ENCODE results near the gene IPCEF1.

IPCEF1 gene, protein sequence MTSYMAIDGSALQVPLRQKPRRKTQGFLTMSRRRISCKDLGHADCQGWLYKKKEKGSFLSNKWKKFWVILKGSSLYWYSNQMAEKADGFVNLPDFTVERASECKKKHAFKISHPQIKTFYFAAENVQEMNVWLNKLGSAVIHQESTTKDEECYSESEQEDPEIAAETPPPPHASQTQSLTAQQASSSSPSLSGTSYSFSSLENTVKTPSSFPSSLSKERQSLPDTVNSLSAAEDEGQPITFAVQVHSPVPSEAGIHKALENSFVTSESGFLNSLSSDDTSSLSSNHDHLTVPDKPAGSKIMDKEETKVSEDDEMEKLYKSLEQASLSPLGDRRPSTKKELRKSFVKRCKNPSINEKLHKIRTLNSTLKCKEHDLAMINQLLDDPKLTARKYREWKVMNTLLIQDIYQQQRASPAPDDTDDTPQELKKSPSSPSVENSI

DNA sequence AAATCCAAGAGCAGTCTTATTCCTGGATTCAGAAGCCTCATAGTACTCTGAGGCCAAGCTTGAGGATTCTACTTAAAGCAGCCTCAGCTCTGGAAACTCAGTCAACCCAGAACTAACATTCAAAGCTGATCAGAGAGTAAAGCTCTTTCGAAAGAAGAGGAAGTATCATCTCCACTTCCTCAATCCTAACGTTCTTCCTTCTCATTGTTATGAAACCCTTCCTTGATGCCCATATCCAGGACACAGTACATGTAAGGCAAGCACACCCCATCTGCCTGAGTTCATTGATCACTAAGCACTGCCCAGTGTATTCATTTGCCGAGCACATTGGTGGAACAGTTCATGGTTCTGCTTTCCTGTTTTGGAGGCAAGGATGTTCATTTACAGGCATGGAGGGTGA lies at the start of gene IPCEF1:
Gene IPCEF1 (minus strand): TSS at position 114 of the 400 bp plus-strand sequence. CDS start 90,856 bp downstream, outside the sequence.
- no peak for DNase-seq

DNA sequence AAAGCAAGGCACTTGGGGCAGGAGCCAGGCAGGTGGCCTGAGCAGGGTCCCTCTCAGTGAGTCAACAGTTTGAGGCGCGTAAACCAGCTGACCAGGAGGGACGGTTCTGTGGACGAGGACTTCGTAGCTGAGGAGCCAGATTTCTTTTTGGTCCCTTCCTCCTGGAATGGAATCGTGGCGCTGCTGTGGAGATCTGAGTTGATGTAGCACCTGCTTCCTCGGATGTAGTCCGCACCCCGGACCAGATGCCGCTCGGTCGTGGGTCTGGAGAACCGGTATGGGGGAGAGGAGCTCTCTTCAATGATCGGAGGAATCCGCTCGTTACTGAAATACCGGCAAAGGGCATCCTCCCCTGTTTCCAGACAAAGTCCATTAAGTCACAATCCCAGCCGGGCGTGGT lies 49.7 kb upstream of the IPCEF1 start:
- DNase-seq: no peak

DNA sequence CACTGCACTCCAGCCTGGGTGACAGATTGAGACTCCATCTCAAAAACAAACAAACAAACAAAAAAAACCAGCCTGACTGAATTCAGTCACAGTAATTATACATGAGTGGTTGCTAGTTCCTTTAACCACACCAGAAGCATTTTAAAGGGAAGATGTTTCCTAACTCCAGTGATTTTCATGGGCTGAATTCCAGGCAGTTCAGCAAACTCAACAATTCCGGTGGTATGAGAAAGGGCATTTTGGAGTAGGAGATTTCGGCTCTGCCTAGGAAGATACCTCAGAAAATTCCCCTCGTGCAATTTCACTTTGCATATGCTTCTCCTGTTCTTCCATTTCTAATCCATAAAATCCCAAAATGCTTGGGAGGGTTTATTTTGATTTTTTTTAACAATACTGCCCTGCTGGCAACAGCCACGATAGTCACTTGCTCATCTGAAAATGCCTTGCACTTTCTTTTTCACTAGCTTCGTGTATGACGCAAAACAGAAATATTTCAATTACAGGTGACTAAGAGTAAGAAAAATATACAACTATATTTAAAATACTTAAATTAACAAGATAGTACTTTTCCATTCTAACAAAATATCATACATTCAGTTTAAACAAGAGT lies 48.3 kb upstream of the IPCEF1 start:
- DNase-seq: no peak

DNA sequence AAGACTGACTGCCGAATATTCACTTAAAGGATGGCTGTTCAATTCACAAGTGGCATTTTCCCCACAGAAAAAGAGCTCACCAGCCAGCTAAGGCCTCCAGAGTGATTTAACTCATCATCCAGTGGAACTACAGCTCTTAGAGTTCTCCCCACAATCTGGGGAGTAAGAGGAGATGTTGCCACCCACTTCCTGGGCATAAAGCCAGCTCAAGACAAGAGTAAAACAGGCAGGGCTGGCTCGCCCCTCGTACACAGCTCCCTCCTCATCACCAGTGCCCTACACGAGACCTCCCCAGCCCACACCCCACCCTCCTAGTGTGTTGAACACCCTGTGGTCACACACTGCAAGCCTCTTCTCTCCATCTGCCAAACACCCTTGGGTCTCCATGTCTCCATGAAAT lies 47.2 kb upstream of the IPCEF1 start:
- DNase-seq: no peak

DNA sequence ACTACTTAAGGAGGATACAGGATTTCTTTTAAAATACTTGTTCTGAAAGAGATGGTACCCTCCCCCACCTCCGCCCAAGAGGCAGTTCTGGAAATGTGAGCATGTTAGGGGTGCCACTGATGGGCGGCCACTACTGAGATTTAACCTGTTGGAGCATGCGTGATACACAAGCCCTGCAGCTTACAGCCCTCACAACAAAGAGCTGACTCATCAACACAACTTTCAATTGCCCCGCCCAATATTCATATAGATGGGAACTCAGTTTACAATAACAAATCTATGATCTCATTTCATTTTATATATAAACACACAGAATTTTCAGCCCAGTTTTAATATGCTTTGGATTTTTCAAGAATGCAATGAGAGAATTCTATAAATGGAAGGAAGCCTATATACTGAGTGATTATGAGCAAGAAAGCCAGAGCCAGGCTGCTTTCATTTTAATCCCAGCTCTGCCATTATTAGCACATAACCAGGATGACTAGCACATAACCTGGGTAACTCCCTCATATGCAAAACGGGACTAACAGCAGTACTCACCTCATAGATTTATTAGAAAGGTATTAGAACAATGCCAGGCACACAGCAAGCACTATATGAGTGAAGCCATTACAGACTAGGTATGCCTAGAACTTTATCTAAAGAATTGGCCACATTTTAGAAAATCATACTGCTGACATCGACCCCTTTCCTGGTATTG lies 45.6 kb upstream of the IPCEF1 start:
- DNase-seq: no peak

DNA sequence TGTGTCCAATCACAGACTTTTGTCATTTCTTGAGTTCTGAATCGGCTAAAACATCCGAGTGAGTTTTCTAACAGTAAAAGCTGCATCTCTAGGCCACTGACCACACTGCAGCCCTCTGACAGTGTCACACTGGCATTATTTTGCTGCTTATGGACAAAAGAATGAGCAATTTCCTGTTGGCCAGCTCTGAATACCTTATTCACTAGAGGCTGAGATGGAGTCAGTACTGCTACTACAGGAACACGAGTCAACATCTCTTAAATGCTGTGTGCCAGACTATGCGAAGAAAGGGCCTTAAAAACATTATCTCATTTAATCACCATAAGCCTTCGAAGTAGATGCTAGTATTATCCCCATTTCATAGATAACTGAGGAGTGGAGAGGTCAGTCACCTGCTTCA lies 42.5 kb upstream of the IPCEF1 start:
- DNase-seq: no peak

DNA sequence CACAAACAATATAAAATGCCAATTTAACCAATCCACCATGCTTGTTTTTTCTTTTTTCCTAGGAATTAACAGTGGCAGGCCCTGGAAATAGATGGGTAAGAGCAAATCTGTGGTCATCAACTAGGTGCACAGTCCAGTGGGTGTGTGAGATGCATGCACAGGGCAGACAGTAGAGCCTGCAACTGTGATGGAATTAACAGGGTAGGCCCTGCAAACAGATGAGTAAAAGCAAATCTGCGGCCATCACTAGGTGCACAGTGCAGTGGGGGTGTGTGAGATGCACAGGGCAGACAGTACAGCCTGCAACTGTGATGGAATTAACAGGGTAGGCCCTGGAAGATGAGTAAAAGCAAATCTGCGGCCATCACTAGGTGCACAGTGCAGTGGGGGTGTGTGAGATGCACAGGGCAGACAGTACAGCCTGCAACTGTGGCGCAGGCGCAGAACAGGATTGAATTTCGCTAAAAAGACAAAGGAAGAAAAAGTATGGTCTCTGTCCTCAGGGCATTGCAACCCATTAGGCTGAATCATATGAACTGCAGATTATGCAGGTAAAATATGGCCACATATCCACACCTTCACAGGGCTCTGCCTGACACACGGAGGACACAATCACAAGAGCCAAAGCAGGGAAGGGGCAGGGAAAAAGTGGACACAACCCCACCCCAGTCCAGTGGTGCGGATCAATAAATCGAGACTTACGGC lies 41.0 kb upstream of the IPCEF1 start:
- DNase-seq: no peak

DNA sequence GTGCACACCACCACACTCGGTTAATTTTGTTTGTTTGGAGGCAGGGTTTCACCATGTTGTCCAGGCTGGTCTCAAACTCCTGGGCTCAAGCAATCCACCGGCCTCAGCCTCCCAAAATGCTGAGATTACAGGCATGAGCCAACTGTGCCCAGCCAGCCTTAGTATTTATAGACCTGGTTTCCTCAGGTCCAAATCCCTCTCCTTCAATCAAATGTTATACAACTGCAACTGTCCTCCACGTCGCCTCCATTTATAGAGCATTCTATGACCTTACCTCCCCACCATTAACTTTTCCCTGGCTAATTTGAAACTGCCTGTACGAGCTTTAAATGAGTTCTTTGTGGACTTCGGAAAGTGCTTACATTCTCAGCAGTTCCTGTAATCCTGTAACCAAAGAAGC lies 39.3 kb upstream of the IPCEF1 start:
- no peak for DNase-seq

DNA sequence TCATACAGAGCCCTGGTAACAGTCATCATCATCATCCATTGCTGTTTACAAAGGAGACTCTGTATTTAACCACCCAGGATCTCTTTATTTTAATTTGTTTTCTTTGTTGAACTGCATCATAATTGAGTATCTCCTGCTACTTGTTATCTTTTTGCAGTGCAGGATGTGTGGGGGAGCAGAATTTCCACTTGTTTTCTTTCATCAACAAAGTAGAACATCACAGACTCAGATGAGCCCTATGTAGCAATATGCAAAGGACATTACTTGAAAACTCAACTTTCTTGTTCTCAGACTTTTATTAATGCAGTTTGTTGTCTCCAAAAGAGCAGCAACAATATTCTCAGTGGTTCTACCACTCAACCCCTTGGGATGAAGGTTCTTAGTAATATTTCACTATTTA lies 38.7 kb upstream of the IPCEF1 start:
- DNase-seq: no peak

DNA sequence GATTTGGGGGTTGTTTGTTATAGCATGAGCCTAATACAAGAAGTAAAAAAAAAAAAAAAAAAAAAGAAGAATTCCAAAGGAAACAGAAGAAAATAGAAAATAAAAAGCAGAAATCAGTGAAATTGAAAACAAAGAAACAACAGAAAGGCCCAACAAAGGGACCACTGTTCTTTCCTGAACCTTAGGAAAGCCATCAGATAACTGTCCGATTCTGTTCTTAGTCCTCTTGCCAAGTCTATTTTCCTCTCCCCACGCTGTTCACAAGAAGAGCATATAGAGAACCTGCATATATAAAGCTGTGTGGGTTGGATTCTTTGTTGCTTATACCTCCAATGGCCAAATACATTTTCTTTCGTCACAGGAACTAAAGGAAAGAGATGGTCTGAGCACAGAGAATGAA lies 38.0 kb upstream of the IPCEF1 start:
- no peak for DNase-seq

DNA sequence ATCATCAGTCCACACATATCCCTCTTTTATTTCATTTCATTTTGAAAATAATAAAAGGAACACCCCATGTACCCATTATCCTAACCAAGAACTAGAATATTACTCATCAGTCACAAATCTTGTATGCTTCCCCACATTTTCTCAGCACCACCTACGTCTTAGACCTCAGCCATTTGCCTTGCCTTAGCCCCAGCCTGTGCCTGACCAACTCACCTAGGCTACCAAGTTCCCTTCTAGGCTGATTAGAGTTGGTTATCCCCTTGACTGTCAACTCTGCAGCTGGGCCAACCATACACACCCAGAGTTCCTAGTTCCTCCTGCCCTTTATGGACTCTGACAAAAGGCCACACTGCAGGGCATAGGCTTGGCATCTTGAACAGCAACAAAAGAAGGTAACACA lies 33.4 kb upstream of the IPCEF1 start:
- no peak for DNase-seq

DNA sequence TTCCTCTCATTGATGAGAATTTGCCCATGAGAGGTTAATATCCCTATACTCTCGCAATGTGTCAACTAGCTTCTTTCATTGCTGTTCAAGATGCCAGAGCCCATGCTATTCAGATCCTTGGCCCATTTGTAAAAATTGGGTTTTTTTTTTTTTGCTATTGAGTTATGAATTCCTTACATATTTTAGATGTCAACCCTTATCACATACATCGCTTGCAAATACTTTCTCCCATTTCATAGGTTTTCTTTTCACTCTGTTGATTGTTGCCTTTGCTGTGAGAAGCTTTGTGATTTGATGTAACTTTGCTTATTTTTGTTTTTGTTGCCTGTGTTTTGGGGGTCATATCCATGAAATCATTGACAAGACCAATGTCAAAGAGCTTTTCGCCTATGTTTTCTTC lies 32.2 kb upstream of the IPCEF1 start:
- DNase-seq: no peak

DNA sequence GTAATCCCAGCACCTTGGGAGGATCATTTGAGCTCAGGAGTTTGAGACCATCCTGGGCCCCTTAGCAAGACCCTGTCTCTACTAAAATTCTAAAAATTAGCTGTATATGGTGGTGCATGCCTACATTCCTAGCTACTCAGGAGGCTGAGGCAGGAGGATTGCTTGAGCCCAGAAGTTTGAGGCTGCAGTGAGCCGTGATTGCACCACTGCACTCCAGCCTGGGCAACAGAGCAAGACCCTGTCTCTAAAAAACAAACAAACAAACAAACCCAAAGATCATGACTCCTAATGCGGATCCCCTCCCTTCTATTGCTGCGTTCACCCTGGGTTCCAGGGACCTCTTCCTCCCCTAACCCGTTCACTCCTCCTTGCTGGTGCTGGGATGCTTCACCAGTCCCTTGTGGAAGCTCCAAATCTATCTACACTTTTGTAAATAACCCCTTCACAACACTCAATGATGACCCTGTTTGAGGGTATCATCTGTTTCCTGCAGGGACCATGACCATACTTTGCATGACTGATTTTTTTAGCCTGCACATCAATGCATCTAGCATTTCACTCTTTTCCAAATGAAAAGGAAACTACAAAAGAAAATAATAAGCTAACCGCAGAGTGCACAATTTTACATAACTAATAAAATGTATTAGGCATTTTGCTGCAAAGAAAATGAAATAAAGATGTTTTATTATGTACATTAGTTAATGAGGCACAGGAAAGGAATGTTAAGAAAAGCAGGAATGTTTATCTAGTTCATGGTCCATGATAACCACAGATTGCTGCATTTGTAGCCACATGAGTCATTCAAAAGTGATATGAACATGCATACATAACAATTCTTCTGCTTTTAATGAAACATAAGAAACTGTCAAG lies 30.5 kb upstream of the IPCEF1 start:
- DNase-seq: no peak

DNA sequence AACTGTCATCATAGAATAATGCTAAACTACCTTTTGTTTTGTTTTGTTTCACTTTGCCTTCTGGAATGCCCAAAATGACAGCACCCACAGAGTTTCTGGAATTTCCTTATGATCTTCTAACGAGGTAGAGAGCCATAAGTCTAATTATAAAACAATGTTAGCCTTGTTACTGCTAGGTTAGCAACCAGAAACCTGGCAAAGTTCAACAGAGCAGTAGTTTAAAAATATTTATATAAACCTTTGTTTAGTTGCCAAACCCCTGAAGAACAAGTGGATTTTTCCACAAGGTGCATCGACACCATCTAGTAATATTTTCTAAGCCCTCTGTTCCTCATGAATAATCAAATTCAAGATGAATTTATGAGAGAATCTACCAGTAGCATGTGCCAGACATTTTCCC lies 27.6 kb upstream of the IPCEF1 start:
- DNase-seq: no peak

DNA sequence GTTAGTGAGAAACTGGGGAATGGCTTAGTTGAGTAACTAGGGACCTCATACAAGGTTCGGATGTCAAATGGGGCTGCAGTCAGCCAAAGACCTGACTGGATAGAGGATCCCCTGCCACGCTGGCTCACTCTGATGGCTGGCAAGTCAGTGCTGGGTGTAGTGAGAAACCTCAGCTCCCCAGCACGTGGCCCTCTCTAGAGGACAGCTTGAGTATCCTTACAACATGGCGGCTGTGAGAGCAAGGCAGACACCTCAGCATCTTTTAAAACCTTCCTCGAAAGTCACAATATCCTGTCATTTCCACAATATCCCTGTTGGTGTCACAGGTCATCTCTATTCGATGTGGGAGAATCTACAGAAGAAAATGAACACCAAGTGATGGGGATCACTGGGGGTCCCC lies 26.7 kb upstream of the IPCEF1 start:
- no peak for DNase-seq

DNA sequence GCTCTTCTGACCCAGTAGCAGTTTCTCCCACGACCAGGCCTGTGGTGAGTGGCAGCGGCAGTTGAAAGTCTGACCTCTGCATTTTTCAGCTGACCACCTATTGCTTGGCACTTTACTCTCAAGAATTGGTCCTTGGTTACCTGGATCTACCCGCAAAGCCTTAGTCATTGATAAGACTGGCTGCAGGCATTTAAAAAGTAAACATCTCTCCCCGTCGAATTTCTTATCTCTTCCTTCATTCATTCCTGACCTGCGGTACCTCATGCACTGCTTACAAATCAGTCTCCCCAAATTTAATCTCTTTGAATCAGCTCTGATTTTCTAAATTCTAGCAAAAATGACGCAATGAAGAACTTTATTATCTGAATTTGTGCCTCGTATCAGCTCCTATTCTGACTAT lies 26.1 kb upstream of the IPCEF1 start:
- DNase-seq: no peak

DNA sequence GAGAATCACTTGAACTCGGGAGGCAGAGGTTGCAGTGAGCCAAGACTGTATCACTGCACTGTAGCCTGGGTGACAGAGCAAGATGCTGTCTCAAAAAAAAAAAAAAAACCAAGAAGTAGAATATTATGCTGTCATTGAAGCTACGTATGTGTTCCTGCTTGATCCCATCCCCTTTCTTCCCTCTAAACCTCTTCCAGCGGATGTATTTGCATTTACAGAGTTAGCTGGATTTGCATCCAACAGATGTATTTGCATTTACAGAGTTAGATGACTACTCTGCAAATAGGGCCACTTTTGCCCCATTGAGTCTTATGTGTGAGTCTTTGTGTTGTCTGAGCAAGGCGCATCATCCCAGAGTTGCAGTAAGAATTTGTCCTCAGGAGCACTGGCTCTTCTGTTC lies 24.9 kb upstream of the IPCEF1 start:
- DNase-seq: no peak

DNA sequence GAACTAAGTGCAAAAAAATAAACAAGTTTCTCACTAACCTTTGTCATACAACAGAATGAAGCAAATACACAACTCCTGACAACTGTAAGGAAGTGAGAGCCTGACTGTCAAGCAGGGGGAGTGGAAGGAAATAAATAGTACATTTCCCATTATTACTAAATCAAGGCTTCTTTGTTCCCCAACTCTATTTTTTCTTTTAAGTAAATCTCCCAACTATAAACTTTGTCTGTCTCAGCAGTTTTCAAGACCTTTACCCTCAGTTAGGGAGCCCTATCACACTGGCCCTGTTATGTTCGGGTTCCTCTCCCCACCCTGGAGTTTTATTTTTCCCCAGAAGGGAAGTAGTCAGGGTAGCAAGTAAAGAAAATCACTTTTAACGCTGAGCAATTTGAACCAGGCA lies 24.1 kb upstream of the IPCEF1 start:
- no peak for DNase-seq

DNA sequence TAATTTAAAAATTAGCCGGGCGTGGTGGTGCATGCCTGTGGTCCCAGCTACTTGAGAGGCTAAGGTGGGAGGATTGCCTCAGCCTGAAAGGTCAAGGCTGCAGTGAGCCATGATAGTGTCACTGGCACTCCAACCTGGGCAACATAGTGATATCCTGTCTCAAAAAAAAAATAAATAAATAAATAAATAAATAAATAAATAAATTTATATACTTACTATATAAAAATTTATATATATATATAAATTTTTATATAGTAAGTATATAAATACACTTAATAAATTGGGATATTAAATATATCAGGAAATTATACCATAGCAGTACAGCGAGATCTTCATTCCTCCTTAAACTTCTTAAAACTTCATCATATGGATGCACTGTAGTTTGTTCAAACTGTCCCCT lies 23.0 kb upstream of the IPCEF1 start:
- DNase-seq: no peak

DNA sequence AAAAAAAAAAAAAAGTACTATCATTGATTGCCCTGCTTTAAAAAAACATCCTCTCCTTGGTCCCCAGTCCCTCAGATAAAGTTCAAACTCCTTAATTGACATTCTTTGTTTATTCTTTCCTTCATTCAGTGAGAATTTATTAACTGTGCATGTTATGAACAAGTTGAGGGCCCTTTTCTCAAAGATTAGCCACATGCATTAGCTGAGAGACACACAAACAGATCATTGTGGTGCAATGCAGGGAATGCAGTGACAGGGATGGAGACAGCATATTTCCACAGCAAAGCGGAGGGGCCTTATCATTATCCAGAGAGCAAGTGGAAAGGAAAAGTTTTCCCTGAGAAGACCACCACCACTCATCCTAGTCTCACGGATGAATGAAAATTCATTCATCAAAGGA lies 21.9 kb upstream of the IPCEF1 start:
- DNase-seq: no peak

DNA sequence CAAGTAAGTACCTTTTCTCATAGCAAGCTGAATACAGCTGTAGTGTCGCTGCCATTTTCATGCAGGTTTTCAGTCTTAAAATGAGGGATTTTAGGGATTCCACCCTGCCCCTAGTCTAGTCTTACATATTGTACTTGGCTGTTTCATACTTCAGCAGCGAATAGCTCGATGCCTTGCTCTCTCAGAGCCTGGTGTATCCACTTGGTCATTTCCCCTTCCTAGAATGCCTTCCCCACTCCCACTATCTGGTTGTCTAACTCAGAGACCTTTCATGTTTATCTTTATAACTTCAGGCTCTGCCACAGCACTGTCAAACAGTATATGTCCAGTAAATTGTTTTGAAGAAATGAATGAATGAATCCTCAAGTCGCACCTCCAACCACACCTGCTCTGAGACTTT lies 21.1 kb upstream of the IPCEF1 start:
- DNase-seq: no peak

DNA sequence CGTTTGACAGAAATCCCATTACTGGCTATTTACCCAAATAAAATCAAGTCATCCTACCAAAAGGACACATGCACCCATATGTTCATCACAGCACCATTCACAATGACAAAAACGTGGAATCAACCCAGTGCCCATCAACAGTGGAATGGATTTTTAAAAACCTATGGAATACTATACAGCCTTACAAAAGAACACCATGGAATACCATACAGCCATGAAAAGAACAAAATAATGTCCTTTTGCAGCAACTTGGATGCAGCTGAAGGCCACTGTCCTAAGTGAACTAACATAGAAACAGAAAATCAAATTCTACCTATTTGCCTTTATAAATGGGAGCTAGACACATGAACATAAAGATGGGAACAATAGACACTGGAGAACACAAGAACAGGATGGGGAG lies 17.4 kb upstream of the IPCEF1 start:
- DNase-seq: no peak

DNA sequence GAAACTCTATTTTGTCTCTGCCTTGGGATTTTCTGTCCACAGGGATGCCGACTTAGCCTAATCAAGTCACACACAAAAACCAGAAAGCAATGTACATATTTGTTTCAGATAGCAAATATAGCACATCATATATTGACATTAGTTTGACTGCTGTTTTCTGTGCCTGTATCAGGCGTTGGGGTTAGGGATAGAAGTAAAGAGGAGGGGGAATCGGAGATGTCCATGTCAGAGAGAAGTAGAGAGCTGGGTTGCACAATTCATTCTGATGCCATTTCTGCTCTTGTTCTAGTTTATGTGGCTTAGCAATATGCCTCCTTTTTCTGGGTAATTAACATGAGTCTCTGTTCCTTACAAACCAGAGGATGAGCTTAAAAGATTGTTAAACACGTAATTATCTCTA lies 14.7 kb upstream of the IPCEF1 start:
- no peak for DNase-seq
